ENCODE data around the gene CFAP99. TPM values are rescaled to one million over a fixed set of nuclear protein-coding genes. Genes with fewer than 3 reads are reported as not detected.

CFAP99 gene
- total and polyA plus RNA-seq, 9 of the 15 experiments (the other 6 are each of a cell fraction or from before 2014, with no cell fraction given): 0.07 to 0.18 (median 0.09) TPM; not detected in 6

GRCh38 chr4:2389691-2390090, 29.1 kb upstream of the CFAP99 start (continued):
- TF ChIP-seq ZNF707 (CRISPR knock-in tag; conservative IDR thresholded peaks at IDR 0.05): no peak
- TF ChIP-seq TGIF2 (CRISPR knock-in tag; IDR thresholded peaks at IDR 0.05): no peak
- no peak for TF ChIP-seq CTBP1 (IDR thresholded peaks at IDR 0.05; ENCODE audit: borderline replicate concordance)
- TF ChIP-seq AFF4 (CRISPR knock-in tag; IDR thresholded peaks at IDR 0.05): no peak
- TF ChIP-seq ZNF232 (CRISPR knock-in tag; IDR thresholded peaks at IDR 0.05): no peak
- TF ChIP-seq JUND (IDR thresholded peaks at IDR 0.05; ENCODE audit: borderline replicate concordance, low read depth, low read length): no peak
- TF ChIP-seq JUND (tag; IDR thresholded peaks at IDR 0.05; ENCODE audit: borderline replicate concordance, low read depth, low read length): no peak
- TF ChIP-seq GATA2 (CRISPR knock-in tag; IDR thresholded peaks at IDR 0.05): no peak
- no peak for TF ChIP-seq PURB (CRISPR knock-in tag; IDR thresholded peaks at IDR 0.05; ENCODE audit: low read depth)
- no peak for TF ChIP-seq FOXK2 (conservative IDR thresholded peaks at IDR 0.05 in 1 of 2, IDR thresholded peaks at IDR 0.05 in 1 of 2; ENCODE audit: low read depth in 2 of 2)
- TF ChIP-seq CHD1 (IDR thresholded peaks at IDR 0.05; ENCODE audit: low read length): no peak
- no peak for TF ChIP-seq SMARCA4 (IDR thresholded peaks at IDR 0.05)
- TF ChIP-seq RBM34 (IDR thresholded peaks at IDR 0.05; ENCODE audit: borderline replicate concordance, insufficient read depth, low read length): no peak
- TF ChIP-seq FOXP4 (CRISPR knock-in tag; IDR thresholded peaks at IDR 0.05; ENCODE audit: borderline replicate concordance): no peak
- TF ChIP-seq MYC (IDR thresholded peaks at IDR 0.05; ENCODE audit: low read depth, low read length): peak; percentile 53; the same call in 1 of the 2 replicates
- TF ChIP-seq MYC (CRISPR knock-in tag; IDR thresholded peaks at IDR 0.05; ENCODE audit: borderline replicate concordance, low read depth): peak; percentile 19; the same call in 1 of the 2 replicates
- TF ChIP-seq RFX5 (IDR thresholded peaks at IDR 0.05; ENCODE audit: low read depth, low read length): no peak
- no peak for TF ChIP-seq ZBTB49 (CRISPR knock-in tag; IDR thresholded peaks at IDR 0.05; ENCODE audit: borderline replicate concordance)
- no peak for TF ChIP-seq ETV5 (CRISPR knock-in tag; IDR thresholded peaks at IDR 0.05; ENCODE audit: low read depth)
- TF ChIP-seq TAF9B (IDR thresholded peaks at IDR 0.05; ENCODE audit: partially characterized antibody): no peak
- no peak for TF ChIP-seq TAF15 (IDR thresholded peaks at IDR 0.05; ENCODE audit: low read depth, low read length)
- no peak for TF ChIP-seq TCF7 (IDR thresholded peaks at IDR 0.05; ENCODE audit: borderline replicate concordance)

All from K562 (cell line).